Neutrophil (primary cell): Measurements from ENCODE around the gene SFXN5.

ENCODE experiments used
- H3K27ac ChIP-seq: fragments of 200-600 bp; sonication (generic); 2 replicates; pipeline ENCODE4 v1.5.1; 2016; ENCODE audit warnings: mild to moderate bottlenecking, moderate library complexity
- H3K27me3 ChIP-seq: fragments of 200-600 bp; sonication (generic); 2 replicates; pipeline ENCODE4 v1.6.0; 2016; ENCODE audit warnings: mild to moderate bottlenecking
- H3K36me3 ChIP-seq: fragments of 200-600 bp; sonication (generic); 2 replicates; pipeline ENCODE4 v1.5.1; 2017
- H3K4me1 ChIP-seq, 2 experiments: fragments of 200-600 bp in 1 of 2; sonication (generic) in 1 of 2; 1 replicate in 1 of 2; 2 replicates in 1 of 2; pipeline versions ENCODE4 v1.5.1 to v1.6.1; 2013 to 2016; ENCODE audit warnings: low read depth in 1 of 2, low read length in 1 of 2, mild to moderate bottlenecking in 1 of 2, moderate library complexity in 1 of 2; ENCODE audit not compliant: control insufficient read depth in 1 of 2, insufficient read depth in 1 of 2
- H3K4me3 ChIP-seq, 2 experiments: fragments of 200-600 bp in 1 of 2; sonication (generic) in 1 of 2; 1 replicate in 1 of 2; 2 replicates in 1 of 2; pipeline ENCODE4 v1.5.1; 2013 to 2016; ENCODE audit warnings: low read depth in 1 of 2, low read length in 1 of 2, mild to moderate bottlenecking in 1 of 2, moderate library complexity in 1 of 2
- H3K9me3 ChIP-seq: fragments of 200-600 bp; sonication (generic); 2 replicates; pipeline ENCODE4 v1.5.1; 2016
- TF ChIP-seq, protein P1 (sequence below): fragments of 200-600 bp; sonication (generic); IDR thresholded peaks from 2 replicates; pipeline ENCODE4 v1.5.1; 2016; ENCODE audit warnings: antibody characterized with exemption

The SFXN5 gene

DNA sequence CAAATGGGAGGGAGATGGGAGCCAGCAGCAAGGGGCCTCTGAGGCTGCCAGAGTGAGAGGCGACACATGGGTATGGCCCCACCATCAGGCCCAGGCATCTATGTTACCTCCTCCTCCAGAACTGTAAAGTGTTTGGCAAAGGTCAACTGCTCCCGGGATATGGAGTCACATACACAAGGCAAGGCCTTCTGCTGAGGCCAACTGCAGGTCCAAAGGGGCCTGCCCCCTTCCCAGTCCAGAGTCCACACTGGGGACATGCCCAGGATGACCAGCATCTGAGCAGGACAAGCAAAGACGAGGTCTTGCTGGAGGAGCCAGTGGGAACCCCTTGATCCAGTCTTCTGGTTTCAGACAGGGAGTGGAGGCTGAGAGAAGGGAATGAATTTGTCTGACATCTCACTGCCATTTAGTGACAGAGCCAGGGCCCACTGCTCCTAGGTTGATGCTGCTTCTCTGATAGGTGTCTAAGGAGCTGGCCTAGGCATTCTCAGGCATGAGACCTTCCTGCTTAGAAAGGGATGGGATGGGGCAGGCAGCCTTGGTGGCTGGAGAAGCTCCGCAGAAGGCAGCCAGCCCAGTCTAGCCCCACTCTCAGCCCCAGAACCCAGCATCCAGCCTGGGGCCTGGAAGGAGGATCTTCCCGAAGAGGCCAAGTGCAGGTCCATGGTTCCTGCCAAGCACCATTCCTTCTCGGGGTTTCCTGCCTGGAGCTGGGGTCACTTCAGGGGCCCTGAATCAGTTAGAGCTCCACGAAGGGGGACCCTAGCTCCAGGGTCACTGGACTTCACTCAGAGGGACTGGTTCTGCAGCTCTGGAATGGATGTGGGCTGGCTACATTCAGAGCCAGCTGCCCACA is 127.7 kb downstream of the SFXN5 start:
- H3K9me3 ChIP-seq = no peaks in the 10 kb centered on the region
- no peak overlapping the region for H3K4me3 ChIP-seq
- no peaks in the 10 kb centered on the region for H3K27me3 ChIP-seq
- H3K4me1 ChIP-seq = no peaks in the 10 kb centered on the region
- TF ChIP-seq, protein P1, sequence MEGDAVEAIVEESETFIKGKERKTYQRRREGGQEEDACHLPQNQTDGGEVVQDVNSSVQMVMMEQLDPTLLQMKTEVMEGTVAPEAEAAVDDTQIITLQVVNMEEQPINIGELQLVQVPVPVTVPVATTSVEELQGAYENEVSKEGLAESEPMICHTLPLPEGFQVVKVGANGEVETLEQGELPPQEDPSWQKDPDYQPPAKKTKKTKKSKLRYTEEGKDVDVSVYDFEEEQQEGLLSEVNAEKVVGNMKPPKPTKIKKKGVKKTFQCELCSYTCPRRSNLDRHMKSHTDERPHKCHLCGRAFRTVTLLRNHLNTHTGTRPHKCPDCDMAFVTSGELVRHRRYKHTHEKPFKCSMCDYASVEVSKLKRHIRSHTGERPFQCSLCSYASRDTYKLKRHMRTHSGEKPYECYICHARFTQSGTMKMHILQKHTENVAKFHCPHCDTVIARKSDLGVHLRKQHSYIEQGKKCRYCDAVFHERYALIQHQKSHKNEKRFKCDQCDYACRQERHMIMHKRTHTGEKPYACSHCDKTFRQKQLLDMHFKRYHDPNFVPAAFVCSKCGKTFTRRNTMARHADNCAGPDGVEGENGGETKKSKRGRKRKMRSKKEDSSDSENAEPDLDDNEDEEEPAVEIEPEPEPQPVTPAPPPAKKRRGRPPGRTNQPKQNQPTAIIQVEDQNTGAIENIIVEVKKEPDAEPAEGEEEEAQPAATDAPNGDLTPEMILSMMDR = no peak
- peaks cover 89% of the 10 kb centered on the region for H3K36me3 ChIP-seq
- H3K27ac ChIP-seq = no peak overlapping the region

DNA sequence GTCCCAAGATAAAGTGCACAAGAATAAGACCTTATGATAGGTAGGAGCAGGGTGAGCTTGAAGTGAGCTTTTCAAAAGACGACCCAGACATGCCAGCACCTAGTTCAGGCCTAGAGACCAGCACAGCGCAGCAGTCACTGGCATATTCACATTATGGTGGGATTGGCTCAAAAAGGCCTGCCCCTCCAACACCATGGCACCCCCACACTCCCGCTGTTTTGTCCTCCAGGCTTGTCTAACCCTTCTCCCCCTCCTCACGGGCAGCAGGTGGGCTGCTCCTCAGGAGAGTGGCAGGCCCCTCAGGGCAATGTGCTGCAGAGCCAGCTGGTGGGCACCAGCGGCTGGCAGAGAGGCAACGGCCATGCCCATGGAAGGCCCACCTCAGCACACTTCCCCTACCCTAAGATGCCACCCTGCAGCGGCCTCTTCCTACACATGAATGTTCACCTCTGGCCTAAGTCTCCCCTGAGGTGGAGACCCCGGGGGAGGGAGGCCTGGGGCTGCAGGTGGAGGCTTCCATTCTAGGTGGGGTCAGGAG is 128.6 kb downstream of the SFXN5 start:
- H3K36me3 ChIP-seq = peaks cover 81% of the 10 kb centered on the region
- H3K27ac ChIP-seq = no peak overlapping the region
- no peaks in the 10 kb centered on the region for H3K27me3 ChIP-seq
- no peaks in the 10 kb centered on the region for H3K9me3 ChIP-seq
- TF ChIP-seq, protein P1 = no peak
- H3K4me3 ChIP-seq = no peak overlapping the region
- H3K4me1 ChIP-seq = no peaks in the 10 kb centered on the region

DNA sequence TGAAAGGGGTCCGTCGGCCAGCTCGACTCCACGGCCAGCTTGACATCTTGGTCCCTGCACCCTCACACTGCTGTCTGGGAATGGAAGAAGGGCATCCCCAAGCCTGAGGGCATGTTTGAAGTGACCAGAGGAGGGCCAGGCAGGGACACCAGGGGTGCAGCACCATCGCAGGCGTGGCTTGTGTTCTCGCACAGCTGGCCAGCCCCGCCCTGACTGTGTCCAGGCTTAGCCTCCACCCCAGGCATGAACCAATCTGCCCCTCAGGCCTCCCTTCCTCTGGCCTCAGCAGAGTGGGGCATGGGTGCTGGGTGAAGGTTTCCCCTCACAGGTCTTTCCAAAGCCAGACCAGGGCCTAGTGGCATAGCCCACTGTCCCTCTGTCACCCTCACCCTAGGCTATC is 129.2 kb downstream of the SFXN5 start:
- no peaks in the 10 kb centered on the region for H3K27me3 ChIP-seq
- H3K9me3 ChIP-seq = no peaks in the 10 kb centered on the region
- no peaks in the 10 kb centered on the region for H3K4me1 ChIP-seq
- TF ChIP-seq, protein P1 = no peak
- H3K36me3 ChIP-seq = peaks cover 74% of the 10 kb centered on the region
- H3K27ac ChIP-seq = no peak overlapping the region
- H3K4me3 ChIP-seq = no peak overlapping the region

DNA sequence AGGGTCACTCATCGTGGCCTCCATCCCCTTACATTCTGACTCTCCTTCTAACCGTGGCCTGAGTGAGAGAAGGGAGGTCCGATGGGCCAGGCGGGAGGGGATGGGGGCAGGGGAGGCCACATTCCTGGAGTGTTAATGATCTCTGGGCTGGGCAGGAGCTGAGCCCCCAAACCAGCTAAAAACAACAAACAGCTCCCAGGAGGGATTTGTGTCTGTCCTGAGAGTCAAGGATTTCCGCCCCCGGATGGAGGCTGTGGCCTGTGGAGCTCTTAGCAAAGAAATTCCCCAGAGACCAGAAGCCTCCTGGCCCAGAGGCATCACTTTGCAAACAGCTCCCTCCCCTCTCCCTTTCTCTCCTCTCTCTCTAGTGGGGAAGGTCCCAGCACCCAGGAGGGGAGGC is 130.7 kb downstream of the SFXN5 start:
- Histone ChIP-seq H3K4me1 (no peaks in the 10 kb centered on the region), H3K27ac (no peak overlapping the region), H3K36me3 (peaks cover 70% of the 10 kb centered on the region), H3K9me3 (no peaks in the 10 kb centered on the region), H3K4me3 (no peak overlapping the region), H3K27me3 (no peaks in the 10 kb centered on the region)
- TF ChIP-seq, protein P1 = no peak

DNA sequence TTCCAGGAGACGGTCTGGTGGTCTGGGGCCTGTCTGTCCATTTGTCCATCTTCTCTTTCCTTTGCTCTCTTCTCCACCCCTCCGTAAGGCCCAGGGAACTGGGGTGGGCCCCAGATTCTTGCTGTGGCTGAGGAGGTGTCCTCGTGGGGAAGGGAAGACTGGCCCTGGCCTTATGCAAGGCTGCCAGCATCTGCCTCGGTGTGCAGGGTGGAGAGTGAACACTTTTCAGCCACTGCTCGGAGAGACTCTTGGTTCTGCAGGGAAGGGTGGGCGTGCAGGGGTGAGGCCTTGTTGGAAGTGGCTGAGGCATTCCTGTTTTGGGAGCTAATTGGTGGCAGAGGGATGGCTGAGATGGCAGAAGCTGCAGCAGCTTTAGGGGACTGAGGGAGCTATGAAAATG is 131.2 kb downstream of the SFXN5 start:
- Histone ChIP-seq H3K36me3 (peaks cover 66% of the 10 kb centered on the region), H3K4me1 (no peaks in the 10 kb centered on the region), H3K27me3 (no peaks in the 10 kb centered on the region), H3K9me3 (no peaks in the 10 kb centered on the region), H3K27ac (no peak overlapping the region), H3K4me3 (no peak overlapping the region)
- TF ChIP-seq, protein P1 = no peak
